Endothelial cell of umbilical vein (primary cell): ENCODE results near the gene APCDD1.

Source experiments
- CTCF ChIP-seq, 2 donors: IDR thresholded peaks; 1 replicate in 1 of 2; 2 replicates in 1 of 2; pipeline ENCODE4 v1.5.1; 2011; ENCODE audit warnings: low read length in 2 of 2, mild to moderate bottlenecking in 2 of 2, moderate library complexity in 2 of 2, control low read depth in 1 of 2, inconsistent platforms in 1 of 2, low read depth in 1 of 2; ENCODE audit not compliant: insufficient read depth in 1 of 2; ENCODE audit errors: extremely low read depth in 1 of 2
- JUN ChIP-seq: IDR thresholded peaks from 2 replicates; pipeline ENCODE4 v1.6.1; 2011; ENCODE audit warnings: borderline replicate concordance, low read depth; ENCODE audit not compliant: insufficient read length, insufficient read depth
- MAX ChIP-seq: IDR thresholded peaks from 2 replicates; pipeline ENCODE4 v1.6.1; 2011; ENCODE audit not compliant: insufficient read depth, insufficient read length
- POLR2A ChIP-seq: IDR thresholded peaks from 2 replicates; pipeline ENCODE4 v1.6.1; 2012; ENCODE audit warnings: low read depth, mild to moderate bottlenecking, control low read depth, low read length

GRCh38 chr18:10414293-10414842, 40.1 kb upstream of the APCDD1 start:
- TF ChIP-seq JUN (no peak), CTCF (IDR thresholded peaks at IDR 0.05; ENCODE audit: extremely low read depth in 1 of 2, insufficient read depth in 1 of 2, low read depth in 1 of 2, low read length in 2 of 2) (no peak), POLR2A (no peak), MAX (no peak)
